Spleen (tissue), 11 donors: ENCODE data around the gene RASSF7. TPM values are rescaled to one million over a fixed set of nuclear protein-coding genes. Genes with fewer than 3 reads are reported as not detected.

Experiments
- DNase-seq: peaks from one replicate; pipeline ENCODE4 v3.0.0-alpha.2; 2020
- H3K27ac ChIP-seq, 8 donors: fragments of 200-600 bp; sonication (generic) in 7 of 8; 1 replicate in 4 of 8; 2 replicates in 4 of 8; pipeline versions ENCODE4 v1.5.0 to v1.8.0; 2016 to 2021; ENCODE audit warnings: inconsistent platforms in 4 of 8, mild to moderate bottlenecking in 4 of 8, moderate library complexity in 1 of 8
- H3K27me3 ChIP-seq, 7 donors: fragments of 200-600 bp; sonication (generic) in 6 of 7; replicated peaks in 1 of 7; 1 replicate in 4 of 7; 2 replicates in 3 of 7; pipeline versions ENCODE4 v1.5.0 to v1.8.0; 2016 to 2021; ENCODE audit warnings: inconsistent platforms in 3 of 7, mild to moderate bottlenecking in 1 of 7
- H3K36me3 ChIP-seq, 6 donors: fragments of 200-600 bp; sonication (generic) in 5 of 6; 1 replicate in 4 of 6; 2 replicates in 2 of 6; pipeline versions ENCODE4 v1.5.0 to v1.8.0; 2016 to 2021; ENCODE audit warnings: inconsistent platforms in 2 of 6
- H3K4me1 ChIP-seq, 6 donors: fragments of 200-600 bp; sonication (generic) in 5 of 6; 1 replicate in 3 of 6; 2 replicates in 3 of 6; pipeline versions ENCODE4 v1.5.0 to v1.8.0; 2016 to 2021; ENCODE audit warnings: inconsistent platforms in 3 of 6
- H3K4me3 ChIP-seq, 8 donors: fragments of 200-600 bp; sonication (generic) in 7 of 8; 1 replicate in 4 of 8; 2 replicates in 4 of 8; pipeline versions ENCODE4 v1.5.0 to v1.8.0; 2016 to 2021; ENCODE audit warnings: inconsistent platforms in 4 of 8, mild to moderate bottlenecking in 4 of 8, moderate library complexity in 2 of 8
- H3K9me3 ChIP-seq, 8 donors: fragments of 200-600 bp; sonication (generic) in 7 of 8; 1 replicate in 4 of 8; 2 replicates in 4 of 8; pipeline versions ENCODE4 v1.5.0 to v1.8.0; 2016 to 2021; ENCODE audit warnings: inconsistent platforms in 4 of 8
- CTCF ChIP-seq, 11 experiments: fragments of 200-600 bp in 7 of 11; fragments of 450-650 bp in 4 of 11; sonication (generic) in 4 of 11; IDR thresholded peaks in 8 of 11; conservative IDR thresholded peaks in 3 of 11; 1 replicate in 7 of 11; 2 replicates in 4 of 11; pipeline versions ENCODE4 v1.4.0 to v1.8.0; 2016 to 2021; ENCODE audit warnings: antibody characterized with exemption in 11 of 11, inconsistent platforms in 4 of 11, mild to moderate bottlenecking in 1 of 11
- POLR2A ChIP-seq, 3 donors: fragments of 450-650 bp; IDR thresholded peaks; one replicate each; pipeline ENCODE4 v1.5.1; 2017; ENCODE audit warnings: antibody characterized with exemption in 3 of 3, mild to moderate bottlenecking in 1 of 3
- POLR2AphosphoS5 ChIP-seq, 3 donors: sonication (generic); formaldehyde crosslinking; IDR thresholded peaks; one replicate each; pipeline ENCODE4 v1.5.1; 2017; ENCODE audit warnings: antibody characterized with exemption in 3 of 3
- WGBS, 5 donors: extraction: QIAGEN DNeasy Blood & Tissue Kit in 3 of 5; methylation state at CpG; one replicate each; pipeline versions ENCODE4 v1.1.5 to v1.1.7; 2013 to 2018; 5-methylcytosine and 5-hydroxymethylcytosine counted together
- intact Hi-C: fragments of 100-400 bp; cut with DNase I; formaldehyde crosslinking; loops from one replicate; pipeline ENCODE4 v1.15.0; 2023; ENCODE audit warnings: low total_unique reads
- polyA plus RNA-seq, 3 donors: library from polyadenylated mRNA; stranded (reverse); fragments of 200-250 nt; gene quantifications; one replicate each; pipeline ENCODE4 v1.2.1, GENCODE V29; 2013
- total RNA-seq, 7 donors: library from RNA; depleted of rRNA in 3 of 7; stranded (reverse); fragments of >200 nt in 3 of 7; fragmentation: NEBNext Ultra II Directional in 4 of 7; extraction: Animal tissue kit (Norgen Biotek cat#: 25700) in 4 of 7; gene quantifications; one replicate each; pipeline versions ENCODE4 v1.1.0 to v1.2.1, GENCODE V29; 2016 to 2021
- donor health status: healthy with polysubstance abuse.
- donor health status: DM: no; HTN: no; CAD: no; lungs with moderate emphysema.
- donor health status: DM: no; HTN: no; CAD: no.
- donor health status: Bipolar disorder and iron deficiency.
- donor health status: healthy.
- donor health status: DM: no; HTN: no; CAD: no.
- donor health status: DM: yes; HTN: yes; CAD: no.

RASSF7 gene
- total and polyA plus RNA-seq, 10 donors, result 8.3 to 39.6 (median 26.6) TPM

GRCh38 chr11:574632-575312, 14.0 kb downstream of the RASSF7 start:
- intact Hi-C loops, result no loop called here
- TF ChIP-seq POLR2A (IDR thresholded peaks at IDR 0.05) (no peak), POLR2AphosphoS5 (IDR thresholded peaks at IDR 0.05) (no peak), CTCF (IDR thresholded peaks at IDR 0.05 in 8 of 11, conservative IDR thresholded peaks at IDR 0.05 in 3 of 11) (no peak)
- Histone ChIP-seq H3K27me3 (peaks cover 0 to 19% (median 14%) of the 10 kb centered on the region in 7 donors), H3K9me3 (no peaks in the 10 kb centered on the region), H3K4me1 (peaks cover 25 to 54% (median 44%) of the 10 kb centered on the region in 6 donors), H3K36me3 (peaks cover 0 to 15% (median 0%) of the 10 kb centered on the region in 6 donors), H3K27ac (peak overlapping the region in 2 of 8 donors; percentile 47 to 63), H3K4me3 (peak overlapping the region; percentile 52 to 94 (median 79))
- DNase-seq, result peak; percentile 84
- WGBS, 5 donors, result 21 to 28% (median 24%) methylated on average over 25 of the region's 25 CpGs

GRCh38 chr11:575313-575995, 14.7 kb downstream of the RASSF7 start:
- peak; percentile 95 for DNase-seq
- H3K4me1 ChIP-seq, result peaks cover 31 to 58% (median 50%) of the 10 kb centered on the region in 6 donors
- WGBS, 5 donors, result 1 to 2% (median 1%) methylated on average over 30 to 77 of the region's 81 CpGs
- peaks cover 0 to 19% (median 14%) of the 10 kb centered on the region in 7 donors for H3K27me3 ChIP-seq
- no peaks in the 10 kb centered on the region for H3K9me3 ChIP-seq
- peak overlapping the region; percentile 52 to 94 (median 79) for H3K4me3 ChIP-seq
- TF ChIP-seq POLR2A (IDR thresholded peaks at IDR 0.05) (no peak), POLR2AphosphoS5 (IDR thresholded peaks at IDR 0.05) (peak; percentile 4 to 38 (median 7))
- intact Hi-C loops, result no loop called here
- H3K27ac ChIP-seq, result peak overlapping the region in 4 of 8 donors; percentile 47 to 96 (median 76)
- peaks cover 0 to 15% (median 0%) of the 10 kb centered on the region in 6 donors for H3K36me3 ChIP-seq

GRCh38 chr11:575996-576768, 15.4 kb downstream of the RASSF7 start, which contains the start of gene PHRF1:
PHRF1 (plus strand) TSS chr11:576470; CDS start chr11:581513, 5,043 bp downstream.
- Histone ChIP-seq H3K27me3 (peaks cover 0 to 19% (median 14%) of the 10 kb centered on the region in 7 donors), H3K9me3 (no peaks in the 10 kb centered on the region), H3K4me3 (peak within 1 kb of the TSS; percentile 68 to 94 (median 84)), H3K27ac (peak within 1 kb of the TSS; percentile 89 to 97 (median 96)), H3K36me3 (peaks cover 0 to 16% (median 0%) of the 10 kb centered on the region in 6 donors), H3K4me1 (peaks cover 31 to 65% (median 55%) of the 10 kb centered on the region in 6 donors)
- intact Hi-C loops, result no loop called here
- peak in 4 of 11 experiments; percentile 9 to 23 (median 20) for TF ChIP-seq CTCF (IDR thresholded peaks at IDR 0.05 in 8 of 11, conservative IDR thresholded peaks at IDR 0.05 in 3 of 11)
- TF ChIP-seq POLR2AphosphoS5 (IDR thresholded peaks at IDR 0.05), result peak; percentile 88 to 92 (median 90)
- peak in 1 of 3 donors; percentile 43 for TF ChIP-seq POLR2A (IDR thresholded peaks at IDR 0.05)
- 0 to 2% (median 0%) methylated on average over 31 to 95 of the region's 99 CpGs for WGBS, 5 donors
- DNase-seq, result peak; percentile 99
